ENCODE data around the gene SPOUT1.
"Not testable (repeated sequence)": the region's sequence is repeated elsewhere in the genome, so short reads cannot be mapped to it uniquely, and the experiment has no call there.

Gene SPOUT1, protein sequence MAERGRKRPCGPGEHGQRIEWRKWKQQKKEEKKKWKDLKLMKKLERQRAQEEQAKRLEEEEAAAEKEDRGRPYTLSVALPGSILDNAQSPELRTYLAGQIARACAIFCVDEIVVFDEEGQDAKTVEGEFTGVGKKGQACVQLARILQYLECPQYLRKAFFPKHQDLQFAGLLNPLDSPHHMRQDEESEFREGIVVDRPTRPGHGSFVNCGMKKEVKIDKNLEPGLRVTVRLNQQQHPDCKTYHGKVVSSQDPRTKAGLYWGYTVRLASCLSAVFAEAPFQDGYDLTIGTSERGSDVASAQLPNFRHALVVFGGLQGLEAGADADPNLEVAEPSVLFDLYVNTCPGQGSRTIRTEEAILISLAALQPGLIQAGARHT

DNA sequence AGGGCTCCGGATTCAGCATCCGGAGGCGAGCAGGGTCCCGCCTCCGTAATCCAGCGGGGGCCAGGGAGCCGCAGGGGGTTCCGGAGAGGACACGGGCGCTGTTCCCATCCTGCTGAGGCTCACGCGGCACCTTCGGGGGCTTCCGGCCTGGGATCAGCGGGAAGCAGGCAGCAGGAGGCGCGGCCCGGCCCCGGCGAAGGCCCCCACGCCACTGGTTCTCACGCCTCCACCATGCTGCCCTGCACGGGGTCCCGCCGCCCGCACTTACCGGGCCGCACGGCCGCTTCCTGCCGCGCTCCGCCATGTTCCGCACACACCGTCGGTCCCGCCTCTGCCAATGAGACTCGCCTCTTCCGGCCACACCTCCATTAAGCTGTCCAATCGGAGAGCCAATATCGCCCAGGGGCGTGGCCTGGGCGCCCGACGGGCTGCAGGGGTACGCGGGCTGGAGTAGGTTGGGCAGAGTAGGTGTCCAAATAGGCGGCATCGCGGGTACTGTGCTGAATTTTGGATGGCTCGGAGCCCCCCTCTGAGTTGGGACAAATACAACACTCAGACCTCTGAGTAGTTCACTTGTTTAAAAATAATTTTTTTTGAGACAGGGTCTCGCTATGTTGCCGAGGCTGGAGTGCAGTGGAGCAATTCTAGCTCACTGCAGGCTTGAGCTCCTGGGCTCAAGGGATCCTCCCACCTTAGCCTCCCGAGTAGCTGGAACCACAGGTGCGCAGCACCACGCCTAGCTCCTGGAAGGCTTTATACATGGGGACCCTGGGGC, at the start of gene SPOUT1:
SPOUT1 (minus strand) TSS at position 318 of the 775 bp plus-strand sequence; CDS start at position 304, 14 bp downstream.
- TF ChIP-seq, protein P1, sequence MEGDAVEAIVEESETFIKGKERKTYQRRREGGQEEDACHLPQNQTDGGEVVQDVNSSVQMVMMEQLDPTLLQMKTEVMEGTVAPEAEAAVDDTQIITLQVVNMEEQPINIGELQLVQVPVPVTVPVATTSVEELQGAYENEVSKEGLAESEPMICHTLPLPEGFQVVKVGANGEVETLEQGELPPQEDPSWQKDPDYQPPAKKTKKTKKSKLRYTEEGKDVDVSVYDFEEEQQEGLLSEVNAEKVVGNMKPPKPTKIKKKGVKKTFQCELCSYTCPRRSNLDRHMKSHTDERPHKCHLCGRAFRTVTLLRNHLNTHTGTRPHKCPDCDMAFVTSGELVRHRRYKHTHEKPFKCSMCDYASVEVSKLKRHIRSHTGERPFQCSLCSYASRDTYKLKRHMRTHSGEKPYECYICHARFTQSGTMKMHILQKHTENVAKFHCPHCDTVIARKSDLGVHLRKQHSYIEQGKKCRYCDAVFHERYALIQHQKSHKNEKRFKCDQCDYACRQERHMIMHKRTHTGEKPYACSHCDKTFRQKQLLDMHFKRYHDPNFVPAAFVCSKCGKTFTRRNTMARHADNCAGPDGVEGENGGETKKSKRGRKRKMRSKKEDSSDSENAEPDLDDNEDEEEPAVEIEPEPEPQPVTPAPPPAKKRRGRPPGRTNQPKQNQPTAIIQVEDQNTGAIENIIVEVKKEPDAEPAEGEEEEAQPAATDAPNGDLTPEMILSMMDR (IDR thresholded peaks at IDR 0.05; ENCODE audit: low read depth, low read length) = no peak
- peak; percentile 63 for DNase-seq (ENCODE audit: extremely low read depth, low read depth)

DNA sequence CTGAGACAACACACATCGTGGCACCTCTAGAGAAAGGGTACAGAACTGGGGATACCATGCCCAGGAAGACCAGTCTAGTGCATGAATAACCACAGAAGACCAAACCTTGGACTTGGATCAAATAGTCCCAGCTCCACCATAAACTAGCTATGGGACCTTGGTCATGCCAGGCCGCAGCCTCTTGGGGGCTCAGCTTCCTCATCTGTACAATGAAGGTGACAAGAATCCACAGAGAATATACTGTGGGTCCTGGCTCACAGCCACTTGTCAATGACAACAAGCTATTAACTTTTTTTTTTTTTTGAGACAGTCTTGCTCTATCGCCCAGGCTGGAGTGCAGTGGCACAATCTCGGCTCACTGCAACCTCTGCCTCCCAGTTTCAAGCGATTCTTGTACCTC, 48.3 kb upstream of the SPOUT1 start:
- TF ChIP-seq, protein P1 (IDR thresholded peaks at IDR 0.05; ENCODE audit: low read depth, low read length) = no peak
- no peak for DNase-seq (ENCODE audit: extremely low read depth, low read depth)

DNA sequence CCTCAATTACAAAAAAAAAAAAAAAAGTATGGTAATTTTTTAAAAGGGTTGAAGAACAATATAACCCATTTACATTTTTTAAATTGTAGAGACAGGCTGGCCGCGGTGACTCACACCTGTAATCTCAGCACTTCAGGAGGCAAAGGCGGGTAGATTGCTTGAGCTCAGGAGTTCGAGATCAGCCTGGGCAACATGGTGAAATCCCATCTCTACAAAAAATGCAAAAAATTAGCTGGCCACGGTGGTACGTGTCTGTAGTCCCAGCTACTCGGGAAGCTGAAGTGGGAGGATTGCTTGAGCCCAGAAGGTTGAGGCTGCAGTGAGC, 41.3 kb upstream of the SPOUT1 start:
- DNase-seq (ENCODE audit: extremely low read depth, low read depth) = not testable (repeated sequence)

DNA sequence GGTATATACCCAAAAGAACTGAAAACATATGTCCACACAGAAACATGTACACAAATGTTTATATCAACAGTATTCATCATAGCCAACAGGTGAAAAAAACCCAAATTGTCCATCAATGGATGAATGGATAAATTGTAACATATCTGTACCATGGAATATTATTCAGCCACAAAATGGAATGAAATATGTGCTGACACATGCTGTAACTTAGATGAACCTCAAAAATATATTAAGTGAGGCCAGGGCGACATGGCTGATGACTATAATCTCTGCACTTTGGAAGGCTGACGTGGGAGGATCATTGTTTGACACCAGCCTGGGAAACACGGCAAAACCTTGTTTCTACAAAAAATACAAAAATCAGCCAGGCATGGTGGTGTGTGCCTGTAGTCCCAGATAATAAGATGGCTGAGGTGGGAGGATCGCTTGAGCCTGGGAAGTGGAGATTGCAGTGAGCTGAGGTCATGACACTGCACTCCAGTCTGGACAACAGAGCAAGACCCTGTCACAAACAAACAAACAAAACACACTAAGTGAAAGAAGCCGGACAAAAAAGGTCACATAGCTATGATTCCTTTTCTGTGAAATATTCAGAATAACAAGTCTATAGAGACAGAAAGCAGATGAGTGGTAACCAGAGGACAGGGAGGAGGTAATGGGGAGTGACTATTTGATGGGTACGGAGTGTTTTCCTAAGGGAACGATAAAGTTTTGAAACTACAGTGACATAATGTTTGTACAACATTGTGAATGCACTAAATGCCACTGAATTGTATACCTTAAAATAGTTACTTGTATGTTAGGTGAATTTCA, 40.7 kb upstream of the SPOUT1 start:
- TF ChIP-seq, protein P1 (IDR thresholded peaks at IDR 0.05; ENCODE audit: low read depth, low read length) = no peak
- no peak for DNase-seq (ENCODE audit: extremely low read depth, low read depth)

DNA sequence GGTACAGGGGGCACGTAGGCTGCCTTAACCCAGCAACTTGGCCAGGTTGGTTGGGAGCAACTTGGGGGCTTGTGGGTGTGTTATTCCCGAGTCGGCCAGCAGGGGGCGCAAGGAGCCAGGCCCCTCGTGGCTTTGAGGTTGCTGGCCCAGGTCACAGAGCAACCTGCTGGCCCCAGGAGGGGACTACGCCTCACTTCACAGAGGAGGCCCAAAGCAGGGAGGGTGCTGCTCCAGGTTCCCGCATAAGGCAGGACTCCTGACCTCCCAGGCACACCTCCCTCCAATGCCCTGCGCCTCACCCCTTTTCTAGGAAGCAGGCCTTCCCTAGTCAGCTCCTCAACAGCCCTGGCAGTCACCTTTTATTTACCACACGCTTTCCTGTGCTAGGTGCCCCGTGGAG, 34.1 kb upstream of the SPOUT1 start:
- TF ChIP-seq, protein P1 (IDR thresholded peaks at IDR 0.05; ENCODE audit: low read depth, low read length) = peak; percentile 85

DNA sequence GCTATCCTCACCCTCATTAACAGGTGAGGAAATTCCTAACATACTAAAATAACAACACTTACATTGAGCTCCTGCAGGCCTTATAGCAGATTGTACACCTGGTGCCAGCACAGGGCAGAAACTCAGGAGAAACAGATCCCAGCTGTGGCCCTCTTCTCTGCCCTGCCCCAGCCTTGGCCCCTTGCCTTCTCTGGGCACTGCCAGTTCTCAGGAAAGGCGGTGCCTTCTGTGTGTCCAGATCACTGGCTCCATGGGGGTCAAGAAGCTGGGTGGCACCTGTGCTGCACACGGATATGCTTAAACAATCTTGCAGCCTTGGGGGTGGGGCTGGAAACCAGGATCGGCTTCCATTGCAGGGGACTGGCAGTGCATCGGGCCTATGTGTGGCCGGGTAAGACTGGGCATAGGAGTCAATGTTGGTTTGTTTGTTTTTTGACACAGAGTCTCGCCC, 32.8 kb upstream of the SPOUT1 start:
- DNase-seq (ENCODE audit: extremely low read depth, low read depth) = no peak
- TF ChIP-seq, protein P1 (IDR thresholded peaks at IDR 0.05; ENCODE audit: low read depth, low read length) = no peak

More for the DNA sequence above, 34.1 kb upstream of the SPOUT1 start:
- no peak for DNase-seq (ENCODE audit: extremely low read depth, low read depth)

DNA sequence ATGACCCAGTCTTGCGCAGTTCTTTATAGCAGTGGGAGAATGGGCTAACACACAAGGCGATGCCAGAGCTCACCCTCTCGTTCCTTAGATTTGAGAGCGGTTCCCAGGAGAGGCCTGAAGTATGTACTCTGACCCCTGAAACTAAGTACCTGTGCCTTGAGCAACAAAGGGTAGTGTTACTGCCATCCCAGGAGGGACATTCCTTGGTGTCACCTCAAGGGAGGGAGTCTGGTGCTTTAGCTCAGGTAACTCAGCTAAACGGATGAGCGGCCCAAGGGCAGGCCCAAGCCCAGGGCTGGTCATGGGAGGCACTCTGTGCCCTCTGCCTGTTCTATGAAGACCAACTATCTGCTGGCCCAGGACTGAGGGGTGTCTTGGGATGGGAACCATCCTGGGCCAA, 31.9 kb upstream of the SPOUT1 start:
- TF ChIP-seq, protein P1 (IDR thresholded peaks at IDR 0.05; ENCODE audit: low read depth, low read length) = no peak
- no peak for DNase-seq (ENCODE audit: extremely low read depth, low read depth)

All from AG09319 (cell line).